GOT3 (cell line): ENCODE results near the gene AARSD1.
"Not testable (repeated sequence)": the region's sequence is repeated elsewhere in the genome, so short reads cannot be mapped to it uniquely, and the experiment has no call there.

Experiments used
- DNase-seq: peaks from one replicate; lab custom pipeline; 2025; ENCODE audit warnings: mixed read lengths; lab: John Stamatoyannopoulos, UW

AARSD1 gene

GRCh38 chr17:42964161-42964932 is at the start of gene AARSD1:
AARSD1 (minus strand) TSS chr17:42964454; CDS start chr17:42964440, 14 bp downstream.
- peak; percentile 62 for DNase-seq

GRCh38 chr17:43013296-43013695 is 49.0 kb upstream of the AARSD1 start:
- no peak for DNase-seq

- no peak for DNase-seq
Observed at GRCh38 chr17:43011728-43012472, 47.6 kb upstream of the AARSD1 start.

- DNase-seq, result no peak
Observed at GRCh38 chr17:43010667-43011308, 46.5 kb upstream of the AARSD1 start.

DNA sequence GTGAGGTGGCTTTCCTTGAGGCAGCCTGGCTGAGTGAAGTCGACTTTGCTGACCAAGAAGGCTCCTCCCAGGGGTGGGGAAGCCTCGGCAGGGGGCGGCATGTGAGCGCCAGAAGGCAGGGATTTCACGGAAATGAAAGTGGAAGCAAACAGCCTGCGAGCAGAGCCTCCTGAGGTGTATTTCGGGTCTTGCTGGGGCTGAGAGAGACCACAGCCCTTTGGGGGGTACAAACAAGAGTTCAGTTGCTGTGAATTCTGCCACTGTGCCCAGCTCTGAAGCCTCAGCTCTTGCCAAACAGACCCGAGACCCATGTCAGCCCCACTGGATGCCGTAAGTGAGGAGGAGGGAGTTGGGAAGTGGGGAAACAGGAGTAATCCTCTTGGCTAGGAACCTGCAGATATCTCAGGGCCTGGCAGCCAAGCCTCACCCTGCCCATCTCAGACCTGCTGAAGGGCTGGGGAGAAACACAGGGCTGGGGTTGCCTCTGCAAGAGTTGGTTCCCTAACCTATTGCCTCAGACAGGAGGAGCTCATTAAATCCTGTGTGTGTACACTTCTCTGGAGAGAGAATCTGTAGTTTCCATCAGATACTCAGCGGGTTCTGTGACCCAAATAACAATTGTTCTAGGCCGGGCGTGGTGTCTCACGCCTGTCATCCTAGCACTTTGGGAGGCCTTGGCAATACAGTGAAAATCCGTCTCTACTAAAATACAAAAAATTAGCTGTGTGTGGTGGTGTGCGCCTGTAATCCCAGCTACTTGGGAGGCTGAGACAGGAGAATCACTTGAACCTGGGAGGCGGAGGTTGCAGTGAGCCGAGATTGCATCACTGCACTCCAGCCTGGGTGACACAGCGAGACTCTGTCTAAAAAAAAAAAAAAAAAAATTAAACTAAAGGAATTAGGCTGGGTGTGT is 42.6 kb upstream of the AARSD1 start, which contains the start of gene IFI35:
Gene IFI35, plus strand, starts transcription at position 146 of the 913 bp plus-strand sequence. Its CDS starts 164 bp downstream, at position 310.
- DNase-seq, result peak; percentile 58

DNA sequence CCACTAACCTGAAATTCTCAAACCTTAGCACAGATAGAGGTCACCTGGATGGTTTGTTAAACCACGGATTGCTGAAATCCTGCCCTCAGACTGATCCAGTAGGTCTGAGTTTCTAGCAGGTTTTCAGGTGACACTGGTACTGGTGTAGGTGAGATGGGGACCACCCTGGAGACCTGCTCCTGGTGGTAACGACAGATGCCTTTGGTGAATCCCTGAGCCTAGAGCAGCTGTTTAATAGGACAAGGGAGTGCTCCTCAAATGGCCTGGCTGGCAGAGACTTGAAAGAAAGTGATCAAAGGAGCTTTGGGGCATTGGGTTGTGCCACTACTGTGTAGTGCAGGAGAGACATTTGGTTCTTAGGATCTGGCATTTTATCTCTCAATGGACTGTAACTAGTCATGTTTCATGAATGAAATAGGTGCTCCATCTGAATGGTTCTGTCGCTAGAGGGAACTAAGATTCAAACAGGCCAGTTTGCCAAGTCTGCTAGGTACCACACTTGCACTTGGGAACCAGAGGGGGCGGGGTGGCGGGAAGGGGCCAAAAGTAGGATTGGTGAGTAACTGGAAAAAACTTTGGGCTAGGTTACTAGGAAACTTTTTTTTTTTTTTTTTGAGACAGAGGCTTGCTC is 39.4 kb upstream of the AARSD1 start:
- no peak for DNase-seq

DNA sequence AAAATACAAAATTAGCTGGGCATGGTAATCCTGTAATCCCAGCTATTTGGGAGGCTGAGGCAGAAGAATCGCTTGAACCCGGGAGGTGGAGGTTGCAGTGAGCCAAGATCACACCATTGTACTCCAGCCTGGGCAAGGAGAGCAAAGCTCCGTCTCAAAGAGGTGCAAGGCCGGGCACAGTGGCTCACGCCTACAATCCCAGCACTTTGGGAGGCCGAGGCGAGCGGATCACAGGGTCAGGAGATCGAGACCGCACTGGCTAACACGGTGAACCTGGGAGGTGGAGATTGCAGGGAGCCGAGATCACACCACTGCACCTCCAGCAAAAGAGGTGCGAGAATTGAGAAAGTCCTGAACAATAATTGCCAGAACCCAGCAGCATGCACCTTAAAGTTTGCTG is 36.6 kb upstream of the AARSD1 start:
- not testable (repeated sequence) for DNase-seq

- no peak for DNase-seq
Observed at GRCh38 chr17:42999003-42999525, 34.8 kb upstream of the AARSD1 start.

- peak; percentile 95 for DNase-seq
Observed at GRCh38 chr17:42997984-42998938, 34.0 kb upstream of the AARSD1 start, which contains the start of gene RPL27. RPL27 (plus strand) TSS chr17:42998419; CDS start chr17:42998751, 332 bp downstream.

DNA sequence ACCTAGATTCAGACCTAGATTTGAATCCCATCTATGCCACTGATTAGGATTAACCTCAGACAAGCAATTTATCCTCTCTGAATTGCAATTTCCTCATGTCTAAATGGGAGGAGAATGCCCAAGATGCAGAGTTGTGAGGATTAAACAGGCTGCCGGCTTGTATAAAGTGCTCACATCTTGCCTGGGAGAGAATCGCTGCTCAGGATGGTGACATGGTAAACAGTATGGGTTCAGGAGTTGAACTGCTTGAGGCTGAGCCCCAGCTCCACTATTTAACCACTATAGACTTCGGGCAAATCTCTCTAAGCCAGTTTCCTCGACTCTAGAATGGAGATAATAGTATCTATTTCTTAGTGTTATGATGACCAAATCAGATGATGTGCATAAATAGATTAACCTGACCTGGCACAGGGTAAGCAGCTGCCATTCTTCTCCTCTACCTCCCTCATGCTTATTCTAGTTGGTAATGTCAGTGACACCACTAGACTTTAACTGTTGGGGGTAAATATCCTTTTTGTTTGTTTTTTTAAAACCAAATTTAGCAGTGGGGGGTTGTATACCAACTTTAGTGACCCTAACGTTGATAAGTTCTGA is 33.2 kb upstream of the AARSD1 start:
- DNase-seq, result no peak

- DNase-seq, result not testable (repeated sequence)
Observed at GRCh38 chr17:42993913-42994312, 29.7 kb upstream of the AARSD1 start.

DNA sequence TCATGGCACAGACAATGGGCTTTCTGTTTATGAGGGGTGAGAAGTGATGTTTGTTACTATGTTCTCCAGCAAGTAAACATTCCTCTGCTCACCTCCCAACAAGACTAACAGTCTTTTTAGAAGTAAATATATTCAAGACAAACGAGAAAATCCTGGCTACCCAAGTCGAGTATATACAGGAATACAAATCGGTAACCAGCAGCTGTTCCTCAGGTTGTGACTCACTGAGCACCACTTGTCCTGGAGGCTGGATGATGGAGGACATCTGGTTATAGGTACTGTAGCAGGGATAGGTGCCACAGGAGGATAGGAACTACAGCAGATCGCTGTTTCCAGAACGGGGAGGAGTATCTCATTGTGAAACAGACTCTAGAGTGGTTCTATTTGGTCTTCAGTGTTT is 28.6 kb upstream of the AARSD1 start:
- DNase-seq, result no peak

- DNase-seq, result no peak
Observed at GRCh38 chr17:42991471-42991870, 27.2 kb upstream of the AARSD1 start.

DNA sequence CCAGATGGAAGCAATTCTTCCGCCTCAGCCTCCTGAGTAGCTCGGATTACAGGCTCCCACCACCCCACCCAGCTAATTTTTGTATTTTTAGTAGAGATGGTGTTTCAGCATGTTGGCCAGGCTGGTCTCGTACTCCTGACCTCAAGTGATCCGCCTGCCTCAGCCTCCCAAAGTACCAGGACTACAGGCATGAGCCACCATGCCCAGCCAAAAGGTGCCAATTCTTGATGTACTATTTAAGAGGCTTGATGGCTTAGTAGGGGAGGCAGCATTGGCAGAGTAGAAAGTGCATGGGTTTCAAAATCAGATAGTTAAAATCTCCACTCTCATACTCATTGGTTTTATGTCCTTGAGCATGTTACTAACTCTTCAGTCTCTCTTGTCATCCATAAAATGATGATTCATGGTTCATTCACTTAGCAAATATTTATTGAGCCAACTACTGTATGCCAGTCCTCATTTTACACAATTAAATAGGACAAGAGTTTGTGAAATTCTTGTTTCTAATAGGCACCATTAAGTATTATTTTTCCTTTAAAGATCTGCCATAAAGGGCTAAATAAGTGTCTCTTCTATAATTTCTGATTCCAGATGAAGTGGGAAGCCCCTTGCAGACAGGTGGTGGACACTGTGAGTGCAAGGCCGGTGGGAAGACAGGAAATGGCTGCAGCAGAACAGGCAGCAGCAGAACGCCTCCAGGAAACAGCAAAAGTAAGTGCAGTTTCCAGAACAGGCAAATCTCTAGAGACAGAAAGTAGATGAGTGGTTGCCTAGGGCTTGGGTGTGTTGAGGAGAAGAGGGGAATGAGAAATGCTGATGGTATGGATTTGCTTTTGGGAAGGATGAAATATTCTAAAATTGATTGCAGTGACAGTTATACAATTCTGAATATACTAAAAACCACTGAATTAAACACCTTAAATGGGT is 25.7 kb upstream of the AARSD1 start:
- no peak for DNase-seq

DNA sequence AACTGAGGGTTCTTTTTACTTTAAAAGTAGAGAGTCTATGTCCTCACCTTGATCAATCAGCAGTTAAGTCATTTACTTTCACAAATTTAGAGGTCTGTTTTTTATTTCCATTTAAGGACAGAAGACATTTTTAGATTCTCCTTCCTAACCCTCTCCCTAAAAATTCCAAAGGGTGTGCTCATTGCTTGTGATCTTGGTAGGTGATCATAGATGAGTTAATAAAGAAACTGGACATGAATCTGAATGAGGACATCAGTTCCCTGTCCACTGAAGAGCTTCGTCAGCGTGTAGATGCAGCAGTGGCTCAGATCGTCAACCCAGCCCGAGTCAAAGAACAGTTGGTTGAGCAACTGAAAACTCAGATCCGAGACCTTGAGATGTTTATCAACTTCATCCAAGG is 24.9 kb upstream of the AARSD1 start:
- DNase-seq, result no peak

GRCh38 chr17:42985225-42985624 is 21.0 kb upstream of the AARSD1 start:
- no peak for DNase-seq

DNA sequence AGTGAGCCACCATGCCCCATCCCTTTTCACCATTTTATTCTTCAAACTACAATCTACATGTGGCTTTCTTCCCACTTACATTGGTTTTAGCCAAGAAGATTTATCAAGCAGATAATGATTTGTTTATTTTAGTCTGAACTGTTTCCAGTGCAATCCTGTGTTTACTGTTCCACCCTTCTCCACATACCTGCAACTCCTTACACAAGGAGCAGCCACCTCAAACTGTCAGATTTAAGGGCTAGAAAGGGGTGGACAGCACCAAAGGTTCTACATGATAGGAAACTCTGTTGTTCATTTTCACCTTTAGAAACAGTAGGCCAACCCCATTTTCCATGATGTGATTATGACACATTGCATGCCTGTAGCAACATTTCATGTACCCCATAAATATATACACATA is 18.0 kb upstream of the AARSD1 start:
- no peak for DNase-seq

- no peak for DNase-seq
Observed at GRCh38 chr17:42980766-42981397, 16.6 kb upstream of the AARSD1 start.
